ENCODE data around the gene TGFBR3.

The TGFBR3 gene

GRCh38 chr1:91778964-91779363, 107.0 kb downstream of the TGFBR3 start:
- no peak for DNase-seq (ENCODE audit: low read depth in 2 of 2)

GRCh38 chr1:91777630-91778300, 108.2 kb downstream of the TGFBR3 start:
- no peak for DNase-seq (ENCODE audit: low read depth in 2 of 2)

- DNase-seq (ENCODE audit: low read depth in 2 of 2): no peak
Measured at GRCh38 chr1:91777196-91777595, 108.8 kb downstream of the TGFBR3 start.

- DNase-seq (ENCODE audit: low read depth in 2 of 2): no peak
Measured at GRCh38 chr1:91776068-91776794, 109.7 kb downstream of the TGFBR3 start.

GRCh38 chr1:91775227-91775626, 110.7 kb downstream of the TGFBR3 start:
- DNase-seq (ENCODE audit: low read depth in 2 of 2): no peak

- DNase-seq (ENCODE audit: low read depth in 2 of 2): no peak
Measured at GRCh38 chr1:91774520-91775203, 111.3 kb downstream of the TGFBR3 start.

GRCh38 chr1:91771717-91772116, 114.2 kb downstream of the TGFBR3 start:
- no peak for DNase-seq (ENCODE audit: low read depth in 2 of 2)

GRCh38 chr1:91770667-91771268, 115.2 kb downstream of the TGFBR3 start:
- DNase-seq (ENCODE audit: low read depth in 2 of 2): no peak

GRCh38 chr1:91769742-91770141, 116.2 kb downstream of the TGFBR3 start:
- DNase-seq (ENCODE audit: low read depth in 2 of 2): no peak

GRCh38 chr1:91768786-91769725, 116.9 kb downstream of the TGFBR3 start:
- DNase-seq (ENCODE audit: low read depth in 2 of 2): no peak

- no peak for DNase-seq (ENCODE audit: low read depth in 2 of 2)
Measured at GRCh38 chr1:91768120-91768519, 117.8 kb downstream of the TGFBR3 start.

- DNase-seq (ENCODE audit: low read depth in 2 of 2): no peak
Measured at GRCh38 chr1:91766883-91767282, 119.1 kb downstream of the TGFBR3 start.

GRCh38 chr1:91765880-91766443, 120.0 kb downstream of the TGFBR3 start:
- no peak for DNase-seq (ENCODE audit: low read depth in 2 of 2)

- no peak for DNase-seq (ENCODE audit: low read depth in 2 of 2)
Measured at GRCh38 chr1:91765293-91765692, 120.7 kb downstream of the TGFBR3 start.

GRCh38 chr1:91764471-91765115, 121.4 kb downstream of the TGFBR3 start:
- no peak for DNase-seq (ENCODE audit: low read depth in 2 of 2)

GRCh38 chr1:91763252-91763651, 122.7 kb downstream of the TGFBR3 start:
- no peak for DNase-seq (ENCODE audit: low read depth in 2 of 2)

GRCh38 chr1:91761295-91761721, 124.6 kb downstream of the TGFBR3 start:
- no peak for DNase-seq (ENCODE audit: low read depth in 2 of 2)

GRCh38 chr1:91760512-91760911, 125.4 kb downstream of the TGFBR3 start:
- DNase-seq (ENCODE audit: low read depth in 2 of 2): no peak

- no peak for DNase-seq (ENCODE audit: low read depth in 2 of 2)
Measured at GRCh38 chr1:91759076-91759475, 126.9 kb downstream of the TGFBR3 start.

- no peak for DNase-seq (ENCODE audit: low read depth in 2 of 2)
Measured at GRCh38 chr1:91757763-91758460, 128.0 kb downstream of the TGFBR3 start.

Data from activated CD4-positive, alpha-beta T cell treated with anti-CD3 and anti-CD28 coated beads for 24 hours (primary cell).